ENCODE data around the gene LRRC8C. TPM values are rescaled to one million over a fixed set of nuclear protein-coding genes. Genes with fewer than 3 reads are reported as not detected.

The LRRC8C gene
- total and polyA plus RNA-seq, 2 of the 8 experiments (the other 6 are each of a cell fraction or from before 2014, with no cell fraction given) = 1.1 to 2.1 TPM

GRCh38 chr1:89703469-89703868 is 70.5 kb downstream of the LRRC8C start (continued):
- TF ChIP-seq CHD7 (IDR thresholded peaks at IDR 0.05; ENCODE audit: insufficient replicate concordance, low read length) = no peak
- no peak for TF ChIP-seq ZNF274 (IDR thresholded peaks at IDR 0.05; ENCODE audit: borderline replicate concordance, extremely low read depth, low read length)
- no peak for TF ChIP-seq E2F6 (IDR thresholded peaks at IDR 0.05)
- no peak for TF ChIP-seq CTCF (IDR thresholded peaks at IDR 0.05; ENCODE audit: control extremely low read depth in 1 of 3, insufficient read depth in 1 of 3, low read depth in 1 of 3, low read length in 3 of 3)
- TF ChIP-seq KDM1A (IDR thresholded peaks at IDR 0.05; ENCODE audit: borderline replicate concordance, low read length) = no peak
- TF ChIP-seq GABPA (IDR thresholded peaks at IDR 0.05; ENCODE audit: borderline replicate concordance, insufficient read depth, low read length) = no peak
- TF ChIP-seq EGR1 (IDR thresholded peaks at IDR 0.05; ENCODE audit: borderline replicate concordance, low read depth, low read length) = no peak
- no peak for TF ChIP-seq YY1 (IDR thresholded peaks at IDR 0.05; ENCODE audit: low read depth, low read length)

Data from H1 (cell line).